B cell (primary cell): Measurements from ENCODE around the gene GALM. TPM values are rescaled to one million over a fixed set of nuclear protein-coding genes. Genes with fewer than 3 reads are reported as not detected.

Source experiments
- ATAC-seq: fragments of 200-7000 bp; cut with Tn5 transposase; one replicate; pipeline ENCODE4 v1.10.0; 2021; ENCODE audit warnings: low read depth, mild to moderate bottlenecking, moderate number of reproducible peaks, moderate library complexity
- CTCF ChIA-PET: fragments of 350-600 bp; sonication (Branson Sonifier 250); formaldehyde crosslinking; loops from one replicate; lab custom pipeline; 2021; ENCODE audit warnings: antibody characterized with exemption, inconsistent platforms; lab: Charles Lee
- POLR2A ChIA-PET: fragments of 350-600 bp; sonication (Branson Sonifier 250); formaldehyde crosslinking; loops from one replicate; lab custom pipeline; 2021; ENCODE audit warnings: antibody characterized with exemption; lab: Charles Lee
- DNase-seq: peaks from one replicate; pipeline ENCODE4 v3.0.0; 2013
- H2AFZ ChIP-seq: 2 replicates; pipeline ENCODE4 v1.6.1; 2012; ENCODE audit warnings: mild to moderate bottlenecking, low read depth, low read length; ENCODE audit not compliant: insufficient read depth, poor library complexity, severe bottlenecking
- H3K27ac ChIP-seq, 2 donors: 1 replicate in 1 of 2; 2 replicates in 1 of 2; pipeline ENCODE4 v1.5.1; 2012 to 2013; ENCODE audit warnings: low read length in 2 of 2, mild to moderate bottlenecking in 2 of 2, moderate library complexity in 1 of 2
- H3K27me3 ChIP-seq, 4 experiments: fragments of 200-600 bp in 1 of 4; sonication (generic) in 1 of 4; replicated peaks in 1 of 4; 1 replicate in 2 of 4; 2 replicates in 2 of 4; pipeline versions ENCODE4 v1.6.1 to v1.7.0; 2013 to 2016; ENCODE audit warnings: low read length in 3 of 4, mild to moderate bottlenecking in 2 of 4, mixed read lengths in 1 of 4, moderate library complexity in 1 of 4; ENCODE audit not compliant: insufficient read depth in 4 of 4, control insufficient read depth in 3 of 4; ENCODE audit errors: control extremely low read depth in 1 of 4
- H3K36me3 ChIP-seq, 2 experiments: replicated peaks in 1 of 2; 1 replicate in 1 of 2; 2 replicates in 1 of 2; pipeline versions ENCODE4 v1.6.1 to v1.7.1; 2013; ENCODE audit warnings: low read length in 1 of 2; ENCODE audit not compliant: insufficient read depth in 2 of 2, control insufficient read depth in 1 of 2; ENCODE audit errors: control extremely low read depth in 1 of 2, extremely low read depth in 1 of 2
- H3K4me1 ChIP-seq, 2 donors: fragments of 200-600 bp in 1 of 2; sonication (generic) in 1 of 2; 1 replicate in 1 of 2; 2 replicates in 1 of 2; pipeline versions ENCODE4 v1.5.1 to v1.6.1; 2013 to 2017; ENCODE audit warnings: low read length in 2 of 2; ENCODE audit not compliant: control insufficient read depth in 2 of 2, insufficient read depth in 2 of 2
- H3K4me2 ChIP-seq: replicated peaks from 2 replicates; pipeline ENCODE3; 2012; ENCODE audit warnings: mild to moderate bottlenecking, low read depth, low read length; ENCODE audit not compliant: poor library complexity, severe bottlenecking
- H3K4me3 ChIP-seq, 5 experiments: fragments of 200-600 bp in 1 of 5; sonication (generic) in 1 of 5; 1 replicate in 3 of 5; 2 replicates in 2 of 5; pipeline versions ENCODE4 v1.5.1 to v1.7.0; 2011 to 2016; ENCODE audit warnings: low read length in 4 of 5, mild to moderate bottlenecking in 4 of 5, low read depth in 2 of 5, control low read depth in 1 of 5, moderate library complexity in 1 of 5; ENCODE audit not compliant: insufficient read depth in 1 of 5; ENCODE audit errors: control extremely low read depth in 1 of 5, extremely low read depth in 1 of 5
- H3K79me2 ChIP-seq: fragments of 200-600 bp; sonication (generic); one replicate; pipeline ENCODE4 v1.6.0; 2016; ENCODE audit warnings: low read length; ENCODE audit not compliant: control insufficient read depth, insufficient read depth
- H3K9ac ChIP-seq: fragments of 200-600 bp; sonication (generic); 2 replicates; pipeline ENCODE4 v1.6.1; 2017; ENCODE audit warnings: mild to moderate bottlenecking, low read length, moderate library complexity
- H3K9me3 ChIP-seq, 3 donors: one replicate each; pipeline versions ENCODE4 v1.6.1 to v1.7.1; 2013; ENCODE audit warnings: low read length in 2 of 3; ENCODE audit not compliant: control insufficient read depth in 2 of 3, insufficient read depth in 1 of 3; ENCODE audit errors: control extremely low read depth in 1 of 3
- H4K20me1 ChIP-seq: 2 replicates; pipeline ENCODE4 v1.6.0; 2012; ENCODE audit warnings: mild to moderate bottlenecking, low read length; ENCODE audit not compliant: insufficient read depth, control insufficient read depth, poor library complexity, severe bottlenecking
- H3K27ac Mint-ChIP-seq: one replicate; pipeline ENCODE4 v1.8.0; 2021; ENCODE audit warnings: mixed read lengths
- H3K27me3 Mint-ChIP-seq: one replicate; pipeline ENCODE4 v1.8.0; 2021; ENCODE audit warnings: mixed read lengths
- H3K4me1 Mint-ChIP-seq: one replicate; pipeline ENCODE4 v1.8.0; 2021; ENCODE audit warnings: mixed read lengths
- H3K4me3 Mint-ChIP-seq: one replicate; pipeline ENCODE4 v1.8.0; 2021; ENCODE audit warnings: mixed read lengths
- H3K9me3 Mint-ChIP-seq: one replicate; pipeline ENCODE4 v1.8.0; 2022; ENCODE audit warnings: mixed read lengths; ENCODE audit not compliant: insufficient read depth
- CTCF ChIP-seq: fragments of 200-600 bp; IDR thresholded peaks from one replicate; pipeline ENCODE4 v1.8.0; 2022; ENCODE audit warnings: antibody characterized with exemption, mild to moderate bottlenecking
- EZH2 ChIP-seq: IDR thresholded peaks from 2 replicates; pipeline ENCODE4 v1.6.1; 2012; ENCODE audit warnings: borderline replicate concordance, low read depth, mild to moderate bottlenecking, moderate library complexity, low read length; ENCODE audit not compliant: insufficient read depth, poor library complexity, severe bottlenecking
- WGBS: methylation state at CpG from one replicate; pipeline ENCODE4 v1.1.5; 2013; ENCODE audit warnings: missing lambda C conversion rate; ENCODE audit not compliant: insufficient coverage; 5-methylcytosine and 5-hydroxymethylcytosine counted together
- intact Hi-C: fragments of 100-400 bp; cut with micrococcal nuclease; formaldehyde crosslinking; loops from one replicate; pipeline ENCODE4 v1.10.0; 2022
- polyA plus RNA-seq: library from polyadenylated mRNA; depleted of rRNA; stranded (reverse); fragments of >200 nt; gene quantifications from 2 replicates; pipeline ENCODE4 v1.2.3, GENCODE V29; 2012
- total RNA-seq, 2 donors: library from RNA; stranded (reverse); fragments of 120-200 nt in 1 of 2; gene quantifications; 1 replicate in 1 of 2; 2 replicates in 1 of 2; pipeline versions ENCODE4 v1.2.3 to v1.2.4, GENCODE V29; 2013 to 2022

GALM gene
- total and polyA plus RNA-seq, 2 donors (not counting 1 experiment from before 2014, with no cell fraction given): 5.1 to 9.7 TPM

- no peaks in the 10 kb centered on the region for H3K9me3 Mint-ChIP-seq
- intact Hi-C loops: no loop called here
- Histone ChIP-seq H3K9me3 (peaks cover 0 to 5% (median 4%) of the 10 kb centered on the region in 3 donors), H2AFZ (no peak overlapping the region), H3K9ac (no peak overlapping the region), H3K27ac (no peak overlapping the region), H3K27me3 (peaks cover 0 to 43% (median 39%) of the 10 kb centered on the region in 4 experiments), H4K20me1 (no peaks in the 10 kb centered on the region), H3K4me3 (no peak overlapping the region), H3K4me2 (no peak overlapping the region), H3K36me3 (no peaks in the 10 kb centered on the region), H3K79me2 (no peaks in the 10 kb centered on the region), H3K4me1 (peaks cover 7% of the 10 kb centered on the region in 2 donors)
- DNase-seq: no peak
- no peak for TF ChIP-seq CTCF
- H3K4me3 Mint-ChIP-seq: no peak overlapping the region
- peaks cover 6% of the 10 kb centered on the region for H3K4me1 Mint-ChIP-seq
- ChIA-PET POLR2A (no interaction called here), CTCF (no interaction called here)
- no peak overlapping the region for H3K27ac Mint-ChIP-seq
- ATAC-seq: no peak
- 59% methylated on average over 4 of the region's 4 CpGs for WGBS
- H3K27me3 Mint-ChIP-seq: peaks cover 57% of the 10 kb centered on the region
These were observed 46.3 kb upstream of the GALM start for GRCh38 chr2:38619458-38620164.

- ATAC-seq (no peak), DNase-seq (no peak)
- no peak overlapping the region for H3K4me2 ChIP-seq
- no peak overlapping the region for H3K27ac Mint-ChIP-seq
- peaks cover 59% of the 10 kb centered on the region for H3K27me3 Mint-ChIP-seq
- no peak overlapping the region for H3K4me3 ChIP-seq
- H3K9ac ChIP-seq: no peak overlapping the region
- H3K4me1 Mint-ChIP-seq: peaks cover 6% of the 10 kb centered on the region
- no peak overlapping the region for H3K4me3 Mint-ChIP-seq
- no peak overlapping the region for H2AFZ ChIP-seq
- no peaks in the 10 kb centered on the region for H3K9me3 Mint-ChIP-seq
- intact Hi-C loops: no loop called here
- H4K20me1 ChIP-seq: no peaks in the 10 kb centered on the region
- TF ChIP-seq EZH2 (no peak), CTCF (no peak)
- peaks cover 0 to 44% (median 37%) of the 10 kb centered on the region in 4 experiments for H3K27me3 ChIP-seq
- H3K4me1 ChIP-seq: peaks cover 7% of the 10 kb centered on the region in 2 donors
- no peak overlapping the region for H3K27ac ChIP-seq
- no peaks in the 10 kb centered on the region for H3K79me2 ChIP-seq
- peaks cover 0 to 5% (median 4%) of the 10 kb centered on the region in 3 donors for H3K9me3 ChIP-seq
- no peaks in the 10 kb centered on the region for H3K36me3 ChIP-seq
- CTCF ChIA-PET: no interaction called here
- no CpG with 5 or more reads among the region's 7 CpGs for WGBS
- POLR2A ChIA-PET: no interaction called here
These were observed 45.5 kb upstream of the GALM start for GRCh38 chr2:38620282-38620977.
